HG03378 (cell line): ENCODE measurements around the gene CLMP.

Experiments used
- ATAC-seq: cut with Tn5 transposase; IDR thresholded peaks from one replicate; pipeline ENCODE4 v1.9.1; 2021; ENCODE audit warnings: mild to moderate bottlenecking, moderate library complexity; ENCODE audit not compliant: unreplicated experiment

CLMP gene

DNA sequence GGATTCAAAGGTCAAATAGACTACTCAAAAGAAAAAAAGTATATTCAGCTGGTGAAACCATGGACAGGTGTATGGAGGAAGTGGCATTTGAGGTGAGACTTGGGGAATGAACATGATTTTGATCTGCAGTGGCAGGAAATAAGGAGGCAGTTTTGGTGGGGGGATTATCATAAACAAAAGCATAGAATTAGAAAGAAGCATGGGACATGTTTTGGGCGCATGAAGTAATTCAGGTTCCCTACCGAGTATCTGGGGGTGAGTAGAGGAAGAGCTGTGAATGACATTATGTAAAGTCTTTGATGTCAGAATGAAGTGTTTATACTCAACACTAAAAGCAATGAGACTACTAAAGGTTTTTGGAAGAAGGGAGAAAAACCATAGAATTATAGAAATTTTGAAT, 3.1 kb downstream of the CLMP start:
- ATAC-seq, result no peak

GRCh38 chr11:123190518-123190917, 4.5 kb downstream of the CLMP start:
- ATAC-seq, result no peak

GRCh38 chr11:123188508-123189165, 6.4 kb downstream of the CLMP start:
- ATAC-seq, result no peak

DNA sequence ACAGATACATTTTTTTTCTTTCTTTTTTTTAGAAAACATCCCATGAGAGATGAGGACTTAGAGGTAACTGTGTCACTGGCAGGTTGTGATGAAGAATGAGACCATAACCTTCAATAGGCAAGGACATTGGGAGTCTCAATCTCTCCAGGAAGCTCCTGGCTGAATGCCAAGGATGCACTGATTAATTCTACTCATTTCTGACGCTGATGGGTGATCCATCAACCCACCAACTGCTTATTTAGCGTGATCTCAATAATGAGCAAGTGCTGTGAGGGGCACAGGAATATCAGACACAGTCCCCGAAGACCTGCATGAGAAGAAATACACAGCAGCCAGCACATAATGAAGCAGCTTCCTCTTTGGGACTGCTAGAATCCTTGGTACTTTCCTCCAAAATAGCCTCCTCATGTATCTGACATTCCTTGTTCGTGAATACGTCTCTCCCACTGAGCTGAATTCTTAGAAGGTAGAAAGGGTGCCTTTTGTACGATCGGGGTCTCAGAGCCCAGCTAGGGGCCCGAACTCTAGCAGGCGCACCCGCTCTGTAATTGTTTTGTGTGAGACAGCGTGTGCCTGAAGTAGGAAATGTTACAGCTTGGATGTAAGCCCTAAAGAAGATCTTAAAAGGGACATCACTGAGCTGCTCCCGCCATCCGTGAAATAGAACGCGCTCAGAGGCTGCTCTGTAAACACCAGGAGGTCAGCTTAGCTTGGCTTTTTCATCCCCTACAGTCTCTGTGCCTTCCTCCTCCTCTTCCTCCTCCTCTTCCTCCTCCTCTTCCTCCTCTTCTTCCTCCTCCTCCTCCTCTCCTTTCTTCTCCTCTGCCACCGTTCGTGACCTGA, 7.2 kb downstream of the CLMP start:
- no peak for ATAC-seq

DNA sequence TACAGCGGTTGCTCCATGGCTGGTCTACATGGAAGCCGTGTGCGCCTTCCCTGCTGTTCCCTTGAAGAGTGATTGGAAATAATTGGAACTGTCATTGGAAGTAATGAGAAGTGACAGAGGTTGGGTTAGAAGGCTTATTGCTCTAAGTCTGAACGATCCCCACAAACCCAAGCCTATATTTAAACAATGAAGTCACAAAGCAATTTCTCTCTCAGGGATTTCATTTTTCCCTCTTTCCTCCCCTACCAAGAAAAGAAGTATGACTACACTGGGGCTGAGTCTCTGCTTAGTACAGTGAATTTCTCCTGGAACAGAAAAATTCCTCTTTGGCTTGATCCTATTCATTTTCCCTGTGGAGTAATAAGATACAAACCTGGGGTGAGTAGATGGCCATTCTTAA, 7.8 kb downstream of the CLMP start:
- ATAC-seq, result no peak

GRCh38 chr11:123186286-123186685, 8.8 kb downstream of the CLMP start:
- ATAC-seq, result no peak

DNA sequence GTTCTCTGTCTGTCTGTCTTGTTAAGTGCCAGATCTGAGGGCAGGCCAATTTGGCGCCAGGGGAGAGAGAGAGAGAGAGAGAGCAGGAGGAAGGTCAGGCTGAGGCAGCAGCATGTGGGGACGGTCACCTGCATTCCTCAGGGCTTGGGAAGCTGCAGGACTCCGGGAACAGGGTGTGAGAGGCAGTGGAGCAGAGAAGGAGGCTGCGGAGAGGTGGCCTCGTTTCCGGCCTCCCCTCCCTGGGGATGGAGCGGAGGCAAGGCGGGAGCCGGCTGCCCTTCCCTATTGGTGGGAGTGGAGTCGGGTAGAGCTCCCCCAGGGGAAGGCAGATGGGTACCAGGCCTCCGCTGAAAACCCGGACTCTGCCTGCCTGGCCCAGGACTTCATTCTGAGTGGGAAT, 9.7 kb downstream of the CLMP start:
- ATAC-seq, result no peak

- ATAC-seq, result no peak
These were observed 10.5 kb downstream of the CLMP start for GRCh38 chr11:123184531-123184930.

DNA sequence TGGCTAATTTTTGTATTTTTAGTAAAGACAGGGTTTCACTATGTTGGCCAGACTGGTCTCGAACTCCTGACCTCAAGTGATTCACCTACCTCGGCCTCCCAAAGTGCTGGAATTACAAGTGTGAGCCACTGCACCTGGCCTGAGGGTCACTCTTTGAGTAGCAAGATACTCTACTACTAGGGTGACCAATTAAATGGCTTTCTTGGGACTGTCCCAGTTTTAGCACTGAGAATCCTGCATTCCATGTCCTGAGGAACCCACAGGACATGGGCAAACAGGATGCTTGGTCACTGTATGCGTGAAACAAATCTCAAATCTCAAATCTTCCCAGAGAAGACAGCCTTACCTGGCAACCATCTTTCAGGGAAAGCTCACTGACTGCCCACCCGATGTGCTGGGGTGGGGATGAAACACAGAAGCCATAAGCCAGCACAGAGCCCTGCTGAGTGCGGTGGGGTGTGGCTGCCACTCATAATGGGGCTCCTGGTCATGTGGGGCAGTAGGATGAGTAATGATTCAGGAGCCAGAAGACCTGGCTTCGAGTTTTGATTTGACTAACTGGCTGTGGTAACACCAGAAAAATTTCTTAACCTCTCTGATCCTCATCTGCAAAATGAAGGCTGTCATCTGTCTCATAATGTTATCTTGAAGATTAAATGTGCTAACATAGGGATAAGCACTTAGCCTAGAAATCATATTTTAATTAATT, 11.5 kb downstream of the CLMP start:
- no peak for ATAC-seq

DNA sequence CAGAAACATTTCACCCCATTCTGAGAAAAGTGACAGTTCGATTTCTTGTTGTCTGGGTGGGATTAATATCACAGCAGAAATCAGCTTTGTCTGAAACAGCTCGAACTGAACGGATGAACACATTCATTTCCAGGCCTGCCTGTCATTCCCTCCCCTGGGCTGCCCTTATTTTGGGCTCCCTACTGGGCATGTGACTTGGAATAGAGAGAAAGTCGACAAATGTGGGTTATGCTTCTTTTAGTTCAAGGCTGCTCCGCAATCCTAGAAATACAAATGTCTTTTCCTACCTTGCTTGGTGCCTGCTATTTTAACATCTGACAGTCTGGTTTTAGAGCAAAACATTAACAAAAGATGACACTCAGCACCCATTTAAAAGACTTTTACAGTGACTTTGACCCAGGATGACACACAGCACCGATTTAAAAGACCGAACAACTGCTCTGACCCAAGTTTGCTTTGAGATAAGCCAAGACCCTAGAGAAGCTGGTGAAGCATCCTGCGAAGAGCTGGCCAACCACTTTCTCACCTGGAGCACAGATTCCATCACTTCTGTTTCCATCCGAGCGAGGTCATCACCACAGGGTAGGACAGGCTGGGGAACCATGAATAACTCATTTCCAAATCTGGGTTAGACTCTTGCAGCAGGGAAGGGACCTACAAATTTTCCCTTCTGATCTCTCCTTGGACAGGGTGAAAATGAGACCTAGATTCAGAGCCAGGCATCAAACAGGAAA, 13.1 kb downstream of the CLMP start:
- ATAC-seq, result no peak

DNA sequence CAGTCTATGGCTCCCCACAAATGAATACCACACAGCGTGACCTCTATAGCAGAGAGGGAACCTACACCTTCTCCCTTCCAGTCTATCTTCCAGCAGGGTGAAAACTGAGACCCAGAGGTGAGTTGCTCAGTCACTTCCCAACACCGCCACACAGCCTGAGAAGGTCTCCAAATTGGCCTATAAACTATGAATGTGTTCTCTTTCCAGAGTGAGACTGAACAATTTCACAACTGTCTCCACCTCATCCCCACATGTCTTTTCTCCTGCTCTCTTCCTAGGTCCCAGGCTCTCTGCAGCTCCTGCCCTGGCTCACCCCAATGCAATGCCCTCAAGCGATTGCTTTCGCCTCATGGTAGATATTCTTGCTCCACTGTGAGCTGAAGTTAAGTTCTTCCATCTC, 14.0 kb downstream of the CLMP start:
- ATAC-seq, result no peak

DNA sequence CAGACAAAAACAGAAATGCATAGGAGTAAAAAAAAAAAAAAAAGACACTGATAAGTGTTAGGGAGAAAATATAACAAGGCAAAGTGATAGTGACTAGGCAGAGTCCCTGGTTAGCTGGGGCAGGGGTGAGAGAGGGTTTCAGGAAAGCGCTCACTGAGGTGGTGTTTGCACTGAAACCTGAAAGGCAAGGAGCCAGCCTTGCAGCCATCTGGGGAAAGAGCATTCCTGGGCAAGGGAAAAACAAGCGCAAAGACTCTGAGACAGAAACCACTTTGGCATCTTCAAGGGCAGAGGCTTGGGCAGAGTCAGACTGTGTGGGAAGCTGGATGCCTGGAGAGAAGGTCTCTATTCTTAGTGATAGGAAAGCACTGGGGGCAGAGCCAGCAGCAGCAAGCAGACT, 14.5 kb downstream of the CLMP start:
- ATAC-seq, result no peak

DNA sequence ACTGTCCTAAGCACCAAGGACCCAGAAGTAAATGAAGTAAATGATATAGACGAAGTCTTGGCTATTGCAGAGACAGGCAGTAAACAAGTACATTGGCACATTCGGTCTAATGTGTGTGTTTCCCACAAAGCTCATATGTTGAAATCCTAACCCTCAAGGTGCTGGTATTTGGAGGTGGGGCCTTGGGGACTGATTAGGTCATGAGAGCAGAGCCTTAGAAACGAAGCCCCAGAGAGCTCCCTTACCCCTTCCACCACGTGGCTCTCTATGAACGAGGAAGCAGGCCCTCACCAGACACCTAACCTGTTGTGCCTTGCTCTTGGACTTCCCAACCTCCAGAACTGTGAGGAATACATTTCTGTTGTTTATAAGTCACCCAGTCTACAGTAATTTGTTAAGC, 14.9 kb downstream of the CLMP start:
- ATAC-seq, result no peak

- ATAC-seq, result no peak
These were observed 15.5 kb downstream of the CLMP start for GRCh38 chr11:123179586-123179985.

DNA sequence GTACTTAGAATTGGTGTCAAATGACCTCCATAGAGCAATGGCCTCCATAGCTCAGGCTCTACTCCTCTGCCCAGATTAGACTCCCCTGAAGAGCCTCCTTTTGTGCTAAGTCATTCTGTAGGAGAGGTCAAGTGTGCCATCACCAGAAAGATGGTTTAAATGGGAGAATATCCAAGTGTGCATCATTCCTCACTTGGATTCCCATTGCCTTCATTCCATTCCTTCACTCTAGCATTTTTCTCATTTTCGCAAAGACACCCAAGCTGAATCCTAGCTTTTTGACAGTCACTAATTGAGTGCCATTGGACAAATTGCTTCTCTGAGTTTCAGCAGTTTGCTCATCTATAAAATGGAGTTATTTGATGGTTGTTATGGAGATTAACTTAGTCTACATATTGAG, 16.9 kb downstream of the CLMP start:
- no peak for ATAC-seq

GRCh38 chr11:123176785-123177184, 18.3 kb downstream of the CLMP start:
- no peak for ATAC-seq

GRCh38 chr11:123174196-123175183, 20.6 kb downstream of the CLMP start:
- no peak for ATAC-seq

DNA sequence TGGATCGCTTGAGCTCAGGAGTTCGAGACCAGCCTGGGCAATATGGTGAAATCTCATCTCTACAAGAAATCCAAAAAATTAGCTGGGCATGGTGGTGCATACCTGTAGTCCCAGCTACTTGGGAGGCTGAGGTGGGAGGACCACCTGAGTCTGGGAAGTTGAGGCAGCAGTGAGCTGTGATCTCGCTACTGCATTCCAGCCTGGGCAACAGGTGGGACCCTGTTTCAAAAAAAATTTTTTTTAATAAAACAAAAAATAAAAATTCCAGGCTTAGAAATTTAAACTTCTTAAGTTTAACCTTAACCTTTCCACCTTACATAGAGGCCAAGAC, 21.2 kb downstream of the CLMP start:
- no peak for ATAC-seq

DNA sequence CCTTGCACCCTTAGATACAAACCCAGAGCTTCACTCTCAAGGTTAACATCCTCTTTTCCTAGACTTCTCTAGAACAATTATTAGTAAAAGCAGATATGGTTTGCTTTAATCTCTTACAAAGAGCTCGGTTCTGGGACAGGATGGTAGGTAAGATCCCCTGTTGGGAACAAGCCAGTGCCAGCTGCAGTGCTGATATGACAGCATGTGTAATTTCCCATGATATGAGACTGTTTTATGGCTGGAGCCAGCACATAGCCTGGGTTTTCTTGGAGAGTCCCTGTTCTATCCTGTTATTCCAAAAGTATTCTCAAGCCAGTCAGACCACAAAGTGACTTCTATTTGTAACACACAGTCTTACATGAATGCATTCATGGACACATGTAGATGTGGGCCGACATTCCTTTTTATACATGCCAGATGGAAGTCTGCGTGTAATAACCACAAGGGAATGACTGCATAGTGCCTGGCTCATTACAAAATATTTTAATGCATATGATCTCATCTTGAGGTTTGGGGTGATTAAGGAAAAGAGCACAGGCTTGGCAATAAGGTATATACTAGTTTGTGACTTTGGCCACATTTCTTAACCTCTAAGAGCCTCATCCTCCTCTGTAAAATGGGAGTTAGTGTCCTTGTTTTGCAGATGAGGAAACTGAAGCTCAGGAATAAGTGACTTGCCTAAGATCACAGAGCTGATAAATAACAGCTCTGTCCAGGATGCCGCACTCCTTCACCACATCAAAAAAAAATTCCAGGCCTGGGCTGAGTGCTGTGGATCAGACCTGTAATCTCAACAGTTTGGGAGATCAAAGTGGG, 21.8 kb downstream of the CLMP start:
- no peak for ATAC-seq
